Left lung (tissue), 10 donors: ENCODE data around the gene GDPD1. TPM values are rescaled to one million over a fixed set of nuclear protein-coding genes. Genes with fewer than 3 reads are reported as not detected.
A peak's percentile ranks its signal among the peaks of the same experiment; 100 is the strongest.
"Not testable (repeated sequence)": the region's sequence is repeated elsewhere in the genome, so short reads cannot be mapped to it uniquely, and the experiment has no call there.

Source experiments
- ATAC-seq: fragments of 200-7000 bp; cut with Tn5 transposase; one replicate; pipeline ENCODE4 v1.9.1; 2020; ENCODE audit warnings: moderate library complexity
- DNase-seq, 4 donors: peaks; one replicate each; pipeline ENCODE4 v3.0.0-alpha.2; 2013 to 2020
- H3K27ac ChIP-seq, 2 donors: fragments of 200-600 bp; sonication (generic) in 1 of 2; one replicate each; pipeline versions ENCODE4 v1.5.0 to v1.8.0; 2020 to 2021
- H3K27me3 ChIP-seq, 2 donors: fragments of 200-600 bp; sonication (generic) in 1 of 2; one replicate each; pipeline versions ENCODE4 v1.5.0 to v1.8.0; 2020 to 2021
- H3K36me3 ChIP-seq, 2 donors: fragments of 200-600 bp; sonication (generic) in 1 of 2; one replicate each; pipeline versions ENCODE4 v1.5.0 to v1.8.0; 2020 to 2021
- H3K4me1 ChIP-seq, 2 donors: fragments of 200-600 bp; one replicate each; pipeline ENCODE4 v1.8.0; 2021
- H3K4me3 ChIP-seq, 2 donors: fragments of 200-600 bp; sonication (generic) in 1 of 2; one replicate each; pipeline versions ENCODE4 v1.5.0 to v1.8.0; 2020 to 2021; ENCODE audit warnings: mild to moderate bottlenecking in 1 of 2
- H3K9me3 ChIP-seq, 2 donors: fragments of 200-600 bp; sonication (generic) in 1 of 2; one replicate each; pipeline versions ENCODE4 v1.5.0 to v1.8.0; 2020 to 2021
- intact Hi-C, 2 donors: fragments of 100-400 bp; cut with DNase I; formaldehyde crosslinking; loops; one replicate each; pipeline versions ENCODE4 v1.11.2 to v1.14.2; 2022
- polyA plus RNA-seq, 6 donors: library from polyadenylated mRNA; unstranded; fragments of 120-200 nt; gene quantifications; one replicate each; pipeline ENCODE4 v1.2.1, GENCODE V29; 2013; ENCODE audit not compliant: insufficient read length in 6 of 6
- total RNA-seq, 2 donors: library from RNA; stranded (reverse); fragmentation: NEBNext Ultra II Directional; extraction: Animal tissue kit (Norgen Biotek cat#: 25700); gene quantifications; one replicate each; pipeline ENCODE4 v1.2.1, GENCODE V29; 2021
- TF ChIP-seq, protein P1 (sequence below), 2 donors: fragments of 200-600 bp; sonication (generic) in 1 of 2; IDR thresholded peaks; one replicate each; pipeline versions ENCODE4 v1.5.0 to v1.8.0; 2021; ENCODE audit warnings: antibody characterized with exemption in 2 of 2
- donor health status: DM: no; HTN: yes; CAD: no.
- donor health status: DM: no; HTN: no; CAD: no.

Gene GDPD1
- total and polyA plus RNA-seq, 8 donors: 2.8 to 11.5 (median 10.1) TPM

DNA sequence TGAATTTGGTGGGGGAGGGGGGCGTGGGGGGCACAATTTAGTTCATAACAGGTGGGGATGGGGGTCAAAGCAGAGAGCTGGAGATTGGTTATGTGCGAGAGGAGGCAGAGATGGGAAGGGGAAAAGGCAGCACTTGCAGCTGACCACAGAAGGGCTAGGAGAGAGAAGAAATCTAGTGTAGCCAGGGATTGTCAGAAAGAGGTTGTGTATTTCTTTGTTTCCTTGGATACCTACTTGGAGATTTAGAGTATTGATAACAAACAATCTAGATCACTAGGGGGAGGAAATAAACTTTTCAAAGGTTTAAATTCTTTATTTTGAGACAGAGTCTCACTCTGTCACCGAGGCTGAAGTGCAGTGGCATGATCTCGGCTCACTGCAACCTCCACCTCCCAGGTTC lies 64.0 kb downstream of the GDPD1 start:
- TF ChIP-seq, protein P1, sequence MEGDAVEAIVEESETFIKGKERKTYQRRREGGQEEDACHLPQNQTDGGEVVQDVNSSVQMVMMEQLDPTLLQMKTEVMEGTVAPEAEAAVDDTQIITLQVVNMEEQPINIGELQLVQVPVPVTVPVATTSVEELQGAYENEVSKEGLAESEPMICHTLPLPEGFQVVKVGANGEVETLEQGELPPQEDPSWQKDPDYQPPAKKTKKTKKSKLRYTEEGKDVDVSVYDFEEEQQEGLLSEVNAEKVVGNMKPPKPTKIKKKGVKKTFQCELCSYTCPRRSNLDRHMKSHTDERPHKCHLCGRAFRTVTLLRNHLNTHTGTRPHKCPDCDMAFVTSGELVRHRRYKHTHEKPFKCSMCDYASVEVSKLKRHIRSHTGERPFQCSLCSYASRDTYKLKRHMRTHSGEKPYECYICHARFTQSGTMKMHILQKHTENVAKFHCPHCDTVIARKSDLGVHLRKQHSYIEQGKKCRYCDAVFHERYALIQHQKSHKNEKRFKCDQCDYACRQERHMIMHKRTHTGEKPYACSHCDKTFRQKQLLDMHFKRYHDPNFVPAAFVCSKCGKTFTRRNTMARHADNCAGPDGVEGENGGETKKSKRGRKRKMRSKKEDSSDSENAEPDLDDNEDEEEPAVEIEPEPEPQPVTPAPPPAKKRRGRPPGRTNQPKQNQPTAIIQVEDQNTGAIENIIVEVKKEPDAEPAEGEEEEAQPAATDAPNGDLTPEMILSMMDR (IDR thresholded peaks at IDR 0.05): no peak
- Histone ChIP-seq H3K4me3 (no peak overlapping the region), H3K4me1 (no peaks in the 10 kb centered on the region), H3K27ac (no peak overlapping the region), H3K9me3 (no peaks in the 10 kb centered on the region), H3K27me3 (no peaks in the 10 kb centered on the region), H3K36me3 (no peaks in the 10 kb centered on the region)
- DNase-seq (no peak), ATAC-seq (peak; percentile 53)
- intact Hi-C loops: no loop called here

DNA sequence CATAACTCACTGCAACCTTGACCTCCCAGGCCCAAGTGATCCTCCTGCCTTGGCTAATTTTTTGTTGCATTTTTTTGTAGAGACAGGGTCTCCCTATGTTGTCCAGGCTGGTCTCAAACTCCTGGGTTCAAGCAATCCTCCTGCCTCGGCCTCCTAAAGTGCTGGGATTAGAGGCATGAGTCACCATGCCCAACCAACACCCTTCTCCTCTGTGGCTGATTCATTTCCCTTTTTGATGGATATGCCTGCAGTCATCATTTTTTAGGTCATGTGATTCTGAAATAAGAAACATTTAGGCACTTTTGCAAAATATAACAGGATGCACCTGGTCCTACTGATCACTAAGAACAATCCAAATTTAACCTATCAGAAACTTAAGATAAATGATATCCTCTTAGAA lies 67.1 kb downstream of the GDPD1 start:
- intact Hi-C loops: no loop called here

DNA sequence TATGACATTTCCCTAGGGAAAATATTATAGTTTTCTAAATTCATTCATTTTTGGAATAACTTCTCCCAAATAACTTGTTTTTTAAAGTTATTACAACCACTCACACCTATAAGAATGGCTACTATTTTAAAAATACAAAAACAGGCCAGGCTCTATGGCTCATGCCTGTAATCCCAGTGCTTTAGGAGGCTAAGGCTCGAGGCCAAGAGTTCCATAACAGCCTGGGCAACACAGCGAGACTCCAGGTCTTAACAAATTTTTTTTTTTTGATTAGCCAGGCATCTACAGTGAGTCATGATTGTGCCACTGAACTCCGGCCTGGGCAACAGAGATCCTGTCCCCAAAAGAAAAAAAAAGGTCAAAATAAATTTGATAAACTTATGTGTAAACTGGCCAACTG lies 67.6 kb downstream of the GDPD1 start:
- Histone ChIP-seq H3K4me3 (no peak overlapping the region), H3K27ac (peak overlapping the region in 1 of 2 donors; percentile 28), H3K4me1 (peaks cover 4 to 7% of the 10 kb centered on the region in 2 donors), H3K27me3 (no peaks in the 10 kb centered on the region), H3K9me3 (no peaks in the 10 kb centered on the region), H3K36me3 (no peaks in the 10 kb centered on the region)
- intact Hi-C loops: no loop called here
- ATAC-seq: no peak
- no peak for DNase-seq
- TF ChIP-seq, protein P1 (IDR thresholded peaks at IDR 0.05): no peak

More for the DNA sequence above, 67.1 kb downstream of the GDPD1 start:
- Histone ChIP-seq H3K4me3 (no peak overlapping the region), H3K4me1 (peaks cover 4 to 7% of the 10 kb centered on the region in 2 donors), H3K27ac (peak overlapping the region in 1 of 2 donors; percentile 28), H3K27me3 (no peaks in the 10 kb centered on the region), H3K36me3 (no peaks in the 10 kb centered on the region), H3K9me3 (no peaks in the 10 kb centered on the region)
- ATAC-seq (peak; percentile 52), DNase-seq (no peak)
- TF ChIP-seq, protein P1 (IDR thresholded peaks at IDR 0.05): no peak

DNA sequence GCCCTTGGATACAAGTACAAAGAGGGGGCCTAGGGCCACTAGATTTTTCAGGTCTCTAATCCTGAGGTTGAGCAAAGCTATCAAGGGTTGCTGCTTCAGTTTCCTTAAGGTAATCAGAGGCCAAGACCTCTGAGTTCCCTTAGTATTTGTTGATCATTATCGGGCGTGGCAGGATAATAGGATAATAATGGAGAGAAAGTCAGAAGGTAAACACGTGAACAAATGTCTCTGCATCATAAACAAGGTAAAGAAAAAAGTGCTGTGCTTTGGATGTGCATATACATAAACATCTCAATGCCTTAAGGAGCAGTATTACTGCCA lies 69.6 kb downstream of the GDPD1 start:
- DNase-seq: no peak
- Histone ChIP-seq H3K9me3 (no peaks in the 10 kb centered on the region), H3K4me1 (peaks cover 4 to 7% of the 10 kb centered on the region in 2 donors), H3K4me3 (no peak overlapping the region), H3K27ac (peak overlapping the region; percentile 26 to 61), H3K36me3 (no peaks in the 10 kb centered on the region), H3K27me3 (no peaks in the 10 kb centered on the region)
- no peak for ATAC-seq
- intact Hi-C loops: no loop called here
- TF ChIP-seq, protein P1 (IDR thresholded peaks at IDR 0.05): no peak

DNA sequence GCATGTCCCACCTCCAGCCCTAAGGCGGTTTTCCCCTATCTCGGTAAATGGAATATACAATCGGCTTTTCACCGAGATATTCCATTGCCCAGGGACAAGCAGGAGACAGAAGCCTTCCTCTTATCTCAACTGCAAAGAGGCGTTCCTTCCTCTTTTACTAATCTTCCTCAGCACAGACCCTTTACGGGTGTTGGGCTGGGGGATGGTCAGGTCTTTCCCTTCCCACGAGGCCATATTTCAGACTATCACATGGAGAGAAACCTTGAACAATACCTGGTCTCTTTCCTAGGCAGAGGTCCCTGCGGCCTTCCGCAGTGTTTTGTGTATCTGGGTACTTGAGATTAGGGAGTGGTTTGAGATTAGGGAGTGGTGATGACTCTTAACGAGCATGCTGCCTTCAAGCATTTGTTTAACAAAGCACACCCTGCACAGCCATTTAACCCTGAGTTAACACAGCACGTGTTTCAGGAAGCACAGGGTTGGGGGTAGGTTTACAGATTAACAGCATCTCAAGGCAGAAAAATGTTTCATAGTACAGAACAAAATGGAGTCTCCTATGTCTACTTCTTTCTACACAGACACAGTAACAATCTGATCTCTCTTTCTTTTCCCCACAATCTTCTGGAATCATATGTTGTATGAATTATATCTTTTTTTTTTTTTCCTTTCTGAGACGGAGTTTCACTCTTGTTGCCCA lies 70.1 kb downstream of the GDPD1 start:
- ATAC-seq (peak; percentile 68), DNase-seq (peak in 1 of 4 donors; percentile 48)
- peak overlapping the region; percentile 26 to 61 for H3K27ac ChIP-seq
- H3K9me3 ChIP-seq, H3K4me1 ChIP-seq, intact Hi-C loops, H3K27me3 ChIP-seq, H3K4me3 ChIP-seq, H3K36me3 ChIP-seq: not testable (repeated sequence)

DNA sequence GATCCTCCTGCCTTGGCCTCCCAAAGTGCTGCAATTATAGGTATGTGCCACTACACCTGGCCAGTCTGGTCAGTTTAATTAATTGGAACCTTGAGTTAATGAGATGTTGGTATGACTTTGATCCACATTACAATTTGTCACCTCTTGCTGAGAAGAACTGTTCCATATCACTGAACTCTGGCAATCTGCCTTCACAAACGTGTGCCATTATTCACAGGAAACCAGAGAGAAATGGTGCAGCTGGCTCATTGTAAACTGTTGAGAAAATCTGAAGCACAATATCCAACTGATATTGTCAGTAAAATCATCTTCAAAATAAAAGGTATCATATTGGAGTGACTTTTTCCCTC lies 71.8 kb downstream of the GDPD1 start:
- Histone ChIP-seq H3K4me1 (peaks cover 4 to 7% of the 10 kb centered on the region in 2 donors), H3K4me3 (no peak overlapping the region), H3K9me3 (no peaks in the 10 kb centered on the region), H3K36me3 (no peaks in the 10 kb centered on the region), H3K27ac (no peak overlapping the region), H3K27me3 (no peaks in the 10 kb centered on the region)
- TF ChIP-seq, protein P1 (IDR thresholded peaks at IDR 0.05): no peak
- intact Hi-C loops: no loop called here
- DNase-seq (no peak), ATAC-seq (no peak)
